HG03457 (cell line): ENCODE data around the gene DUOXA2.
"Not testable (repeated sequence)": the region's sequence is repeated elsewhere in the genome, so short reads cannot be mapped to it uniquely, and the experiment has no call there.

ENCODE experiments used
- ATAC-seq: cut with Tn5 transposase; IDR thresholded peaks from one replicate; pipeline ENCODE4 v1.9.1; 2021; ENCODE audit warnings: moderate number of reproducible peaks; ENCODE audit not compliant: unreplicated experiment

DUOXA2 gene

GRCh38 chr15:45094358-45094730, 19.8 kb upstream of the DUOXA2 start:
- no peak for ATAC-seq

GRCh38 chr15:45095661-45096060, 18.5 kb upstream of the DUOXA2 start:
- ATAC-seq, result no peak

GRCh38 chr15:45097466-45097865, 16.7 kb upstream of the DUOXA2 start:
- ATAC-seq, result no peak

GRCh38 chr15:45099549-45100165, 14.5 kb upstream of the DUOXA2 start:
- no peak for ATAC-seq

GRCh38 chr15:45100884-45101625, 13.1 kb upstream of the DUOXA2 start:
- no peak for ATAC-seq

- ATAC-seq, result no peak
Observed at GRCh38 chr15:45101749-45102148, 12.4 kb upstream of the DUOXA2 start.

GRCh38 chr15:45102226-45102625, 11.9 kb upstream of the DUOXA2 start:
- ATAC-seq, result no peak

GRCh38 chr15:45104170-45104569, 10.0 kb upstream of the DUOXA2 start:
- not testable (repeated sequence) for ATAC-seq

GRCh38 chr15:45105586-45105985, 8.5 kb upstream of the DUOXA2 start:
- ATAC-seq, result no peak

- ATAC-seq, result no peak
Observed at GRCh38 chr15:45106002-45106790, 7.9 kb upstream of the DUOXA2 start.

GRCh38 chr15:45107941-45108630, 6.0 kb upstream of the DUOXA2 start:
- no peak for ATAC-seq

- no peak for ATAC-seq
Observed at GRCh38 chr15:45110256-45110820, 3.8 kb upstream of the DUOXA2 start.

GRCh38 chr15:45111390-45112142, 2.6 kb upstream of the DUOXA2 start:
- ATAC-seq, result no peak

- no peak for ATAC-seq
Observed at GRCh38 chr15:45112143-45112590, 2.0 kb upstream of the DUOXA2 start.

GRCh38 chr15:45112591-45113379, 1.3 kb upstream of the DUOXA2 start:
- ATAC-seq, result no peak

- ATAC-seq, result no peak
Observed at GRCh38 chr15:45113380-45113990, 641 bp upstream of the DUOXA2 start.

GRCh38 chr15:45114751-45115085, 592 bp downstream of the DUOXA2 start:
- ATAC-seq, result no peak

GRCh38 chr15:45115312-45115820, 1.2 kb downstream of the DUOXA2 start:
- ATAC-seq, result no peak

GRCh38 chr15:45116006-45116481, 1.9 kb downstream of the DUOXA2 start:
- ATAC-seq, result no peak
